ENCODE results near the gene DNAJB14.

DNA sequence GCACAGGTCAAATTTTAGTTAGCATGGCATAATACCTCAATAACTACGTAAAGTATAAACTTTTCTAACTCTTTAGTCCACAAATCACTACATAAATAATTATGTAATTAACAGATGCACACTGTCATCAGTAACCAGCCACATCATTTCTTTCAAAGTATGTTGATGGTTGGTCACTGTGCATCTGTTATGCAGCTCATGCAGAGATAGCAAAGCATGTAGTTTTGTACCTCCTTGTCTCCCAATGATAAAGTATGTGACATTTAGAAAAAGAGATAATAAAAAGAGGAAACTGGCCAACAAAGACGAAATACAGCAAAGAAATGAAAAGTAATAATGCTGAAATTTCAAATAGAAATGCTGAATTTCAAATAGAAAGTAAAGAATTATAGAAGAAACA, 55.1 kb downstream of the DNAJB14 start:
- TF ChIP-seq, protein P1, sequence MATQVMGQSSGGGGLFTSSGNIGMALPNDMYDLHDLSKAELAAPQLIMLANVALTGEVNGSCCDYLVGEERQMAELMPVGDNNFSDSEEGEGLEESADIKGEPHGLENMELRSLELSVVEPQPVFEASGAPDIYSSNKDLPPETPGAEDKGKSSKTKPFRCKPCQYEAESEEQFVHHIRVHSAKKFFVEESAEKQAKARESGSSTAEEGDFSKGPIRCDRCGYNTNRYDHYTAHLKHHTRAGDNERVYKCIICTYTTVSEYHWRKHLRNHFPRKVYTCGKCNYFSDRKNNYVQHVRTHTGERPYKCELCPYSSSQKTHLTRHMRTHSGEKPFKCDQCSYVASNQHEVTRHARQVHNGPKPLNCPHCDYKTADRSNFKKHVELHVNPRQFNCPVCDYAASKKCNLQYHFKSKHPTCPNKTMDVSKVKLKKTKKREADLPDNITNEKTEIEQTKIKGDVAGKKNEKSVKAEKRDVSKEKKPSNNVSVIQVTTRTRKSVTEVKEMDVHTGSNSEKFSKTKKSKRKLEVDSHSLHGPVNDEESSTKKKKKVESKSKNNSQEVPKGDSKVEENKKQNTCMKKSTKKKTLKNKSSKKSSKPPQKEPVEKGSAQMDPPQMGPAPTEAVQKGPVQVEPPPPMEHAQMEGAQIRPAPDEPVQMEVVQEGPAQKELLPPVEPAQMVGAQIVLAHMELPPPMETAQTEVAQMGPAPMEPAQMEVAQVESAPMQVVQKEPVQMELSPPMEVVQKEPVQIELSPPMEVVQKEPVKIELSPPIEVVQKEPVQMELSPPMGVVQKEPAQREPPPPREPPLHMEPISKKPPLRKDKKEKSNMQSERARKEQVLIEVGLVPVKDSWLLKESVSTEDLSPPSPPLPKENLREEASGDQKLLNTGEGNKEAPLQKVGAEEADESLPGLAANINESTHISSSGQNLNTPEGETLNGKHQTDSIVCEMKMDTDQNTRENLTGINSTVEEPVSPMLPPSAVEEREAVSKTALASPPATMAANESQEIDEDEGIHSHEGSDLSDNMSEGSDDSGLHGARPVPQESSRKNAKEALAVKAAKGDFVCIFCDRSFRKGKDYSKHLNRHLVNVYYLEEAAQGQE (IDR thresholded peaks at IDR 0.05; ENCODE audit: insufficient read depth in 1 of 2, low read depth in 2 of 2, low read length in 1 of 2), result no peak
- TF ChIP-seq, protein P2, sequence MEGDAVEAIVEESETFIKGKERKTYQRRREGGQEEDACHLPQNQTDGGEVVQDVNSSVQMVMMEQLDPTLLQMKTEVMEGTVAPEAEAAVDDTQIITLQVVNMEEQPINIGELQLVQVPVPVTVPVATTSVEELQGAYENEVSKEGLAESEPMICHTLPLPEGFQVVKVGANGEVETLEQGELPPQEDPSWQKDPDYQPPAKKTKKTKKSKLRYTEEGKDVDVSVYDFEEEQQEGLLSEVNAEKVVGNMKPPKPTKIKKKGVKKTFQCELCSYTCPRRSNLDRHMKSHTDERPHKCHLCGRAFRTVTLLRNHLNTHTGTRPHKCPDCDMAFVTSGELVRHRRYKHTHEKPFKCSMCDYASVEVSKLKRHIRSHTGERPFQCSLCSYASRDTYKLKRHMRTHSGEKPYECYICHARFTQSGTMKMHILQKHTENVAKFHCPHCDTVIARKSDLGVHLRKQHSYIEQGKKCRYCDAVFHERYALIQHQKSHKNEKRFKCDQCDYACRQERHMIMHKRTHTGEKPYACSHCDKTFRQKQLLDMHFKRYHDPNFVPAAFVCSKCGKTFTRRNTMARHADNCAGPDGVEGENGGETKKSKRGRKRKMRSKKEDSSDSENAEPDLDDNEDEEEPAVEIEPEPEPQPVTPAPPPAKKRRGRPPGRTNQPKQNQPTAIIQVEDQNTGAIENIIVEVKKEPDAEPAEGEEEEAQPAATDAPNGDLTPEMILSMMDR (IDR thresholded peaks at IDR 0.05), result no peak
- TF ChIP-seq SIN3A (IDR thresholded peaks at IDR 0.05; ENCODE audit: borderline replicate concordance, insufficient read depth, low read depth, low read length) (no peak), POLR2AphosphoS5 (IDR thresholded peaks at IDR 0.05; ENCODE audit: low read depth, low read length) (no peak)

All from Panc1 (cell line).